Cerebellar cortex (tissue), 1 donor: ENCODE data around the gene CD48.
"Not testable (repeated sequence)": the region's sequence is repeated elsewhere in the genome, so short reads cannot be mapped to it uniquely, and the experiment has no call there.

ENCODE experiments used
- DNase-seq: peaks from one replicate; pipeline ENCODE4 v3.0.0-alpha.2; 2015; ENCODE audit warnings: low spot score

Gene CD48

DNA sequence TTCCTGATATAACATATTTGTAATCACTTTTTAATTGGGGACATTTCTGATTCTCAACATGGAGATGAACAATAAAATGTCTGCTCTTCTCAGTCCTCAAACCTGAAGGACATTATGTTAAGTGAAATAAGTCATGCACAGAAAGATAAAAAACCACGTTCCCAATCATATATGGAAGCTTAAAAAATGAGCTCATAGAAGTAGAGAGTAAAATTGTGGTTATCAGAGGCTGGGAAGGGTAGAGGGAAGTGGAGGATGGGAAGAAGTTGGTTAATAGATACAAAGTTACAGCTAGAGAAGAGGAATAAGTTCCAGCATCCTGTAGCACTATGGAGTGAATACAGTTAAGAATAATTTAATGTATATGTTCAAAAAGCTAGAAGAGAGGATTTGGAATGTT, 1.5 kb upstream of the CD48 start:
- DNase-seq, result no peak

DNA sequence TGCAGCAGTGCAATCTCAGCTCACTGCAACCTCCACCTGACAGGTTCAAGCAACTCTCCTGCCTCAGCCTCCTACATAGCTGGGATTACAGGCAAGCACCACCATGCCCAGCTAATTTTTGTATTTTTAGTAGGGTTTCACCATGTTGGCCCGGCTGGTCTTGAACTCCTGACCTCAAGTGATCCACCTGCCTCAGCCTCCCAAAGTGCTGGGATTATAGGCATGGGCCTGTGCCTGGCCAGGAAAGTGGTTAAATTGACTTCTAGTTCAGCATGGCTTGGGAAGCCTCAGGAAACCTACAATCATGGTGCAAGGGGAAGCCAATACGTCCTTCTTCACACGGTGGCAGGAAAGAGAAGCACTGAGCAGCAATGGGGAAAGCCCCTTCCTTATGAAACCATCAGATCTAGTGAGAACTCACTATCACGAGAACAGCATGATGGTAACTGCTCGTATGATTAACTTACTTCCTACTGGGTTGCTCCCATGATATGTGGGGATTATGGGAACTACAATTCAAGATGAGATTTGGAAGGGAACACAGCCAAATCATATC, 981 bp upstream of the CD48 start:
- DNase-seq, result not testable (repeated sequence)

DNA sequence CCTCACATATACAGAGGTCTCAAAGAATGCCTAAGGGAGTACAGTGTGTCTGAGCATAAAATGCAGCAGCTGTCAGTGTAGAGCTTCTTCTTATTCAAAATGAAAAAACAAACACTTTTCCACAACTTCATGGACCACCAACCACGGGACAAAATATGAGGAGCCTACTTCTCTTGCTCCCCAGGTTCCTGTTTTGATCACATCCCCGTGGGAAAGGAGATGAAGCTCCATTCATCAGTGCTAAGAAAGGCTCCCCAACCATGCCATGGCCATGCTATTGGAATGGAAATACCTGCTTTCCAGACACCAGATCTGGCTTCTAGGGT, 383 bp downstream of the CD48 start:
- DNase-seq, result no peak

DNA sequence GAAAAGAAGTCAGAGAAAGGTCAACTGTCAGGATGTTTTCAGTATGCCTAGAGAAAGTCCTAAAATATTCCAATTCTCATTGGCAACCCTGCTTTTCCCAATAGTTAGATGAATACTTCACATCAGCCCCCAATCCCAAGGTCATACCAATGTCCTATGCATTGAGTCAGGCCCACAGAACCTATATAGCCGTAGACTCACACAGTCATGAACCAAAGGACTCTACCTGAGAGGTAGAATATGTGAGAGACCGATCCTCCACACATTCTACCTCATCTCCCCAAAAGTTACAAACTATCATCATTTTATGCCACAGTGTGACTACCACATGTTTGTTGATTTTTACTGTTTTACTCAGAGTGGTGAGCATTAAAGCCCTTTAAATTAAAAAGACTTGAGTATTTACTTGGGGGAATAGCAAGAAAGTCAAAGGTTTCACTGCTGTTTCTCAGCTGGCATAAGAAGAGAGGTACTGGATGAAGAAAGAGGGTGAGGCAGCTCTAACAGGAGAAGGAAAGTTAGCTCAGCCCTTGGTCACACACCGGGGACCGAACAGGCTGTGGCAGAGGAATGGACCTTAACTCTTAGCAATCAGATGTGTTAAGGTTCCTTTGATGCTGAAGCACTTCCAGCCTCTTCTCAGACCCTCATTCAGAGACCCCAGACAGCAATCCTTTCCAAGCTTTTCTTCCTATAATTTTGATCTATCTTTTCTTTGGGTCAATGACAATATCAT, 937 bp downstream of the CD48 start:
- DNase-seq, result no peak

GRCh38 chr1:160709715-160710114, 1.9 kb downstream of the CD48 start:
- DNase-seq, result no peak

GRCh38 chr1:160708801-160709200, 2.8 kb downstream of the CD48 start:
- no peak for DNase-seq

- DNase-seq, result no peak
These were observed 3.5 kb downstream of the CD48 start for GRCh38 chr1:160708118-160708517.

GRCh38 chr1:160707236-160708064, 4.2 kb downstream of the CD48 start:
- DNase-seq, result no peak

GRCh38 chr1:160706526-160707235, 4.9 kb downstream of the CD48 start:
- DNase-seq, result no peak

- DNase-seq, result no peak
These were observed 5.9 kb downstream of the CD48 start for GRCh38 chr1:160705742-160706141.

- not testable (repeated sequence) for DNase-seq
These were observed 6.4 kb downstream of the CD48 start for GRCh38 chr1:160705212-160705621.

DNA sequence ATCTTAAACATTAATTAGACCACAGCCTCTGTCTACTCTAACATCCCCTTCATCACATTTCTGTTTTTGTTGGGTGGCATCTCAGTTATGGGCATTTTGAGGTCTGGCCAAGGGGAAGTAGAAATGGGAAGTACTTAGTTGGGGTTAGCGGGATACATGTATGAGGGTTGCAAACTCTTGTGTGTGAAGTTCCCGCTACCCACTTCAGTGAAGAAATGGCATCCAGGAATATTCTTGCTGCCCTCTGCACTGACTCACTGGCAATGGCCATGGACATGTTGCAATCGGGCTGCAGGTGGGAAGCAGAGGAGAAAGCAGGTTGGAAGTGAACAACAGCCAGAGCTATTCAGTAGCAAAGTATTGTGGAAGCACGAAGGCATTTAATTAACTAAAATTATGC, 7.4 kb downstream of the CD48 start:
- DNase-seq, result no peak

GRCh38 chr1:160702100-160702499, 9.5 kb downstream of the CD48 start:
- DNase-seq, result no peak

GRCh38 chr1:160692390-160692789, 19.2 kb downstream of the CD48 start:
- DNase-seq, result not testable (repeated sequence)

DNA sequence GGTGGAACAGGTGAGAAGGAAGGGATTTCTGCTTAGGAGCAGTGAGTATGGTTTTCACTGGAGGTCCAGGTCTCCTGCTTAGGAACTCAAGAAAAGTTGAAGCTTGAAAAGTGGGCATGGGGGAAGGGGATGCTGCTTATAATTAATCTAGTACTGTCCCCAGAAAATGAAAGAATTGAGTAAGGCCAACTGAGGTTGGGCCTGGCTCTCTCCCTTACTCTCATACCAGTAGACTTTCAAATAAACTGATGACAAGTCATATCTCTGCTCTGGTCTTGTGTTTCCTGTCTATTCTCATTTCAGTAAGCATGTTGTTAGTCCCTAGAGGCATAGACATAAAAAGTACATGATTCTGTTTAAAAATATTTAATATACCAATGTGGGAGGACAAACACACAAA, 26.4 kb downstream of the CD48 start:
- DNase-seq, result no peak

- no peak for DNase-seq
These were observed 28.4 kb downstream of the CD48 start for GRCh38 chr1:160682983-160683865.

DNA sequence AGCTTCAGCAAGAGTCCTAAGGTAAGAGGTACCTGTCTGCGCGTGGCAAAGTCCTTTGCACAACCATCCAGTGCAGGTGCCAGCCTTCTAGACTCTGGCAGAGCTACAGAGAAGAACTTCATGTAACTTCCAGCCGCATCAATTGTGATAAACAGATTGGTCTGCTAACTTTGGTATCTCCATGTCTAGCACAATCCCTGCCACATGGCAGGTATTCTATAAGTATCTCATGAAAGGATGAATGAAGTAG, 29.8 kb downstream of the CD48 start:
- DNase-seq, result no peak

DNA sequence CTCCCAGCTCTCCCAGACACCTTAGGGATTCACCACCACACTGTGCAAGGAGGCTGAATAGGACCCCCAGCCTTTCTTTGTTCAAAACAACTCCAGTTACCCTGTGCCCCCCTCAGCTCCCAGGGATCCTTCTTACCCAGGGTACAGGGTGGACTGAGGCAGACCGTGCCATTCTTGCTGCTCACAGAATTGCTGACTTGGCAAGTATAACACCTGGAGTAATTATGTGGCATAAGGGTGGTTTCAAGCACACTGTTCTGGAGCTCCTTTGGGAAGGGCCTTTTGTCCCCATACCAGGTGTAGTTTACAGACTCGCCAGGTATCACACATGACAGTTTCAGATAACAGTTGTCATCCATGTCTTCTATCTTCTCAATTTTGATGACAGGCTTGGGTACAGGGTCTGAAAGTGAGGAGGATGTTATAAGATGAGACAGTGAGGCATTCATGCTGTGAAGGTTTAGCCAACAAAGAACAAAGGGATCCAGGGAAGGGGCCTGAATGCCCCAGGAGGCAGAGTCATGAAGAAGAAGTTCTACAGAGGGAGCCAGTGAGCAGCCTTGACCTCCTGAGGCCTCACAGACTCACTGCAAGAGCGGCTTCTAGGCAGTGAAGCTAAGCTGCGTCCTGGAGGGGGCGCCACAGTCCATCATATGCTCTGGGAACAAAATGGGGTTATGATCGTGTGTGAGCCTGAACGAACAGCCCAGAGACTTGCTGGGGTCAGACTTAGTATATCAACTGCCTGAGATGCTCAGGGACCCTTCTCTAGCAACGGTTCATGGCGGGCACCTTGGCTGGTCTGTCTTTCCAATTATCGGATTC, 30.3 kb downstream of the CD48 start:
- peak; percentile 65 for DNase-seq

- no peak for DNase-seq
These were observed 31.2 kb downstream of the CD48 start for GRCh38 chr1:160680399-160680798.

- no peak for DNase-seq
These were observed 31.7 kb downstream of the CD48 start for GRCh38 chr1:160679893-160680292.
